ENCODE data around the gene TUBGCP2. TPM values are rescaled to one million over a fixed set of nuclear protein-coding genes. Genes with fewer than 3 reads are reported as not detected.
A peak's percentile ranks its signal among the peaks of the same experiment; 100 is the strongest.

Gene TUBGCP2
- total RNA-seq, 1 donor from 2014 or later, result 56.2 TPM

DNA sequence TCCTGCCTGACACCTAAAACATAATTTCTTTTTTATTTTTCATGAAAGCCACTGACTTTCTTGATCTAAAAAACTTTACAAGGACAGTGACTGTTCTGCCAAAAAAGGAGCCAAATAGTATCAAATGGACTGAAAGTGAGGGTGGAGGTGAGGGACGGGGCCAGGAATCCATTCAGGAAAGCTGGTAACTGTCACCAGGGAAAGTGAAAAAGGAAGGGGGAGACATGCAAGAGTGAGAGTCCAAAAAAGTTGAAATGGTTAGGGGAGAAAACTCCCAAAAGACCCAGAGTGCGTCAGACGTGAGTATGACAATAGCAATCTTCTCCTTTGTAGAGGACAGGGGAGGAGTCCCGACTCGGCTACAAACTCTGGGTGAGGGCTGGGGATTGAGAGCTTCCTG, 35.6 kb upstream of the TUBGCP2 start:
- H3K27ac Mint-ChIP-seq (ENCODE audit: unreplicated experiment), result no peak overlapping the region
- no peaks in the 10 kb centered on the region for H3K9me3 ChIP-seq (ENCODE audit: insufficient read depth, low read depth, low read length)
- H3K4me3 Mint-ChIP-seq (ENCODE audit: unreplicated experiment), result no peak overlapping the region
- no peak overlapping the region for H3K4me3 ChIP-seq (ENCODE audit: insufficient read depth, low read depth, low read length)
- FAIRE-seq (no peak), DNase-seq (ENCODE audit: low read depth) (no peak)
- no peaks in the 10 kb centered on the region for H3K4me1 ChIP-seq (ENCODE audit: insufficient read depth, low read length)
- no peak overlapping the region for H3K4me2 ChIP-seq (ENCODE audit: low read length)
- H3K36me3 ChIP-seq (ENCODE audit: insufficient read depth, low read length), result no peaks in the 10 kb centered on the region
- no peak overlapping the region for H2AFZ ChIP-seq (ENCODE audit: low read depth, low read length)
- H3K27me3 ChIP-seq (ENCODE audit: insufficient read depth, low read length), result peaks cover 5% of the 10 kb centered on the region
- H3K27me3 Mint-ChIP-seq (ENCODE audit: low read depth, unreplicated experiment), result peaks cover 10% of the 10 kb centered on the region
- no peaks in the 10 kb centered on the region for H3K79me2 ChIP-seq (ENCODE audit: insufficient read depth, low read length)
- H3K9me3 Mint-ChIP-seq (ENCODE audit: unreplicated experiment), result peaks cover 2% of the 10 kb centered on the region
- H3K27ac ChIP-seq (ENCODE audit: low read depth, low read length), result no peak overlapping the region
- H3K9ac ChIP-seq (ENCODE audit: low read length), result no peak overlapping the region
- no peaks in the 10 kb centered on the region for H4K20me1 ChIP-seq (ENCODE audit: insufficient read depth, low read length)
- peaks cover 2% of the 10 kb centered on the region for H3K36me3 Mint-ChIP-seq (ENCODE audit: low read depth, unreplicated experiment)
- peaks cover 8% of the 10 kb centered on the region for H3K4me1 Mint-ChIP-seq (ENCODE audit: low read depth, unreplicated experiment)
- TF ChIP-seq CTCF (IDR thresholded peaks at IDR 0.05; ENCODE audit: insufficient read depth, low read depth, low read length) (no peak), EZH2 (IDR thresholded peaks at IDR 0.05; ENCODE audit: insufficient read depth, low read length) (no peak)

DNA sequence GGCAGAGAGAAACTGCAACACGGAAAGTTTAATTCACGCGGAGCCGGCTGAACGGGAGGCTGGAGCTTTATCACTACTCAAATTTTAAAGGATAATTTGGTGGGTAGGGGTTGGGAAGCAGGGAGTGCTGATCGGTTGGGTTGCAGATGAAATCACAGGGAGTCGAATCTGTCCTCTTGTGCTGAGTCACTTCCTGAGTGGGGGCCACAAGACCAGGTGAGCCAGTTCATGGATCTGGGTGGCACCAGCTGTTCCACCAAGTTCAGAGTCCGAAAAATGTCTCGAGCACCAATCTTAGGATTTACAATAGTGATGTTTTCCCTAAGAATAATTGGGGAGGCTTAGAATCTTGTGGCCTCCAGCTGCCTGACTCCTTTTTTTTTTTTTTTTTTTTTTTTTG, 34.9 kb upstream of the TUBGCP2 start:
- no peak overlapping the region for H3K4me3 Mint-ChIP-seq (ENCODE audit: unreplicated experiment)
- no peaks in the 10 kb centered on the region for H3K79me2 ChIP-seq (ENCODE audit: insufficient read depth, low read length)
- H4K20me1 ChIP-seq (ENCODE audit: insufficient read depth, low read length), result no peaks in the 10 kb centered on the region
- H3K9me3 Mint-ChIP-seq (ENCODE audit: unreplicated experiment), result peaks cover 2% of the 10 kb centered on the region
- H3K4me3 ChIP-seq (ENCODE audit: insufficient read depth, low read depth, low read length), result no peak overlapping the region
- no peak for TF ChIP-seq EZH2 (IDR thresholded peaks at IDR 0.05; ENCODE audit: insufficient read depth, low read length)
- no peak for TF ChIP-seq CTCF (IDR thresholded peaks at IDR 0.05; ENCODE audit: insufficient read depth, low read depth, low read length)
- DNase-seq (ENCODE audit: low read depth) (no peak), FAIRE-seq (no peak)
- H3K36me3 ChIP-seq (ENCODE audit: insufficient read depth, low read length), result no peaks in the 10 kb centered on the region
- H3K27me3 Mint-ChIP-seq (ENCODE audit: low read depth, unreplicated experiment), result peaks cover 10% of the 10 kb centered on the region
- H3K9ac ChIP-seq (ENCODE audit: low read length), result no peak overlapping the region
- peak overlapping the region; percentile 75 for H3K27ac Mint-ChIP-seq (ENCODE audit: unreplicated experiment)
- peaks cover 2% of the 10 kb centered on the region for H3K36me3 Mint-ChIP-seq (ENCODE audit: low read depth, unreplicated experiment)
- no peaks in the 10 kb centered on the region for H3K4me1 ChIP-seq (ENCODE audit: insufficient read depth, low read length)
- no peak overlapping the region for H3K4me2 ChIP-seq (ENCODE audit: low read length)
- H3K27me3 ChIP-seq (ENCODE audit: insufficient read depth, low read length), result peaks cover 5% of the 10 kb centered on the region
- peaks cover 8% of the 10 kb centered on the region for H3K4me1 Mint-ChIP-seq (ENCODE audit: low read depth, unreplicated experiment)
- H3K27ac ChIP-seq (ENCODE audit: low read depth, low read length), result no peak overlapping the region
- H2AFZ ChIP-seq (ENCODE audit: low read depth, low read length), result no peak overlapping the region
- no peaks in the 10 kb centered on the region for H3K9me3 ChIP-seq (ENCODE audit: insufficient read depth, low read depth, low read length)

GRCh38 chr10:133342942-133343341, 34.3 kb upstream of the TUBGCP2 start:
- Histone ChIP-seq H3K4me2 (ENCODE audit: low read length) (no peak overlapping the region), H3K79me2 (ENCODE audit: insufficient read depth, low read length) (no peaks in the 10 kb centered on the region), H2AFZ (ENCODE audit: low read depth, low read length) (no peak overlapping the region), H3K4me3 (ENCODE audit: insufficient read depth, low read depth, low read length) (no peak overlapping the region), H3K27me3 (ENCODE audit: insufficient read depth, low read length) (peaks cover 5% of the 10 kb centered on the region), H3K9ac (ENCODE audit: low read length) (no peak overlapping the region), H4K20me1 (ENCODE audit: insufficient read depth, low read length) (no peaks in the 10 kb centered on the region), H3K36me3 (ENCODE audit: insufficient read depth, low read length) (no peaks in the 10 kb centered on the region), H3K27ac (ENCODE audit: low read depth, low read length) (no peak overlapping the region), H3K4me1 (ENCODE audit: insufficient read depth, low read length) (no peaks in the 10 kb centered on the region), H3K9me3 (ENCODE audit: insufficient read depth, low read depth, low read length) (no peaks in the 10 kb centered on the region)
- Mint-ChIP-seq H3K27me3 (ENCODE audit: low read depth, unreplicated experiment) (peaks cover 10% of the 10 kb centered on the region), H3K4me3 (ENCODE audit: unreplicated experiment) (no peak overlapping the region), H3K27ac (ENCODE audit: unreplicated experiment) (no peak overlapping the region), H3K4me1 (ENCODE audit: low read depth, unreplicated experiment) (peaks cover 8% of the 10 kb centered on the region), H3K36me3 (ENCODE audit: low read depth, unreplicated experiment) (peaks cover 2% of the 10 kb centered on the region), H3K9me3 (ENCODE audit: unreplicated experiment) (peaks cover 2% of the 10 kb centered on the region)
- DNase-seq (ENCODE audit: low read depth) (no peak), FAIRE-seq (no peak)
- TF ChIP-seq CTCF (IDR thresholded peaks at IDR 0.05; ENCODE audit: insufficient read depth, low read depth, low read length) (no peak), EZH2 (IDR thresholded peaks at IDR 0.05; ENCODE audit: insufficient read depth, low read length) (no peak)
